ENCODE results near the gene ACTA1. TPM values are rescaled to one million over a fixed set of nuclear protein-coding genes. Genes with fewer than 3 reads are reported as not detected.

Gene ACTA1
- total RNA-seq, 2 donors from 2014 or later: 8.2 to 17.3 TPM

- Mint-ChIP-seq H3K4me1 (peaks cover 8% of the 10 kb centered on the region), H3K4me3 (no peak overlapping the region), H3K36me3 (ENCODE audit: low read depth) (peaks cover 22% of the 10 kb centered on the region), H3K27me3 (ENCODE audit: insufficient read depth) (peaks cover 52% of the 10 kb centered on the region), H3K9me3 (peaks cover 2% of the 10 kb centered on the region), H3K27ac (no peak overlapping the region)
- H3K4me3 ChIP-seq (ENCODE audit: low read length): no peak overlapping the region
- H3K27me3 ChIP-seq (ENCODE audit: control insufficient read depth, insufficient read depth, low read length, poor library complexity, severe bottlenecking): peaks cover 39% of the 10 kb centered on the region
- no peak for DNase-seq
- no peak overlapping the region for H3K9ac ChIP-seq (ENCODE audit: extremely low read depth, low read length, poor library complexity, severe bottlenecking)
- no peaks in the 10 kb centered on the region for H3K4me1 ChIP-seq (ENCODE audit: control insufficient read depth, insufficient read depth, low read length)
- peaks cover 8% of the 10 kb centered on the region for H3K36me3 ChIP-seq (ENCODE audit: control insufficient read depth, insufficient read depth, low read length)
- 77 to 87% methylated on average over 4 to 7 of the region's 7 CpGs for WGBS, 2 experiments (ENCODE audit: insufficient coverage in 1 of 2, insufficient read length in 1 of 2)
- TF ChIP-seq CTCF (conservative IDR thresholded peaks at IDR 0.05): no peak
- H3K27ac ChIP-seq (ENCODE audit: low read depth, low read length): no peak overlapping the region
- no peaks in the 10 kb centered on the region for H3K9me3 ChIP-seq (ENCODE audit: control insufficient read depth, low read length)
Observed at GRCh38 chr1:229436201-229436600, 2.3 kb upstream of the ACTA1 start.

- peaks cover 2% of the 10 kb centered on the region for H3K9me3 Mint-ChIP-seq
- TF ChIP-seq CTCF (conservative IDR thresholded peaks at IDR 0.05): no peak
- Histone ChIP-seq H3K4me3 (ENCODE audit: low read length) (peak overlapping the region; percentile 83), H3K9me3 (ENCODE audit: control insufficient read depth, low read length) (no peaks in the 10 kb centered on the region), H3K27me3 (ENCODE audit: control insufficient read depth, insufficient read depth, low read length, poor library complexity, severe bottlenecking) (peaks cover 51% of the 10 kb centered on the region), H3K9ac (ENCODE audit: extremely low read depth, low read length, poor library complexity, severe bottlenecking) (peak overlapping the region; percentile 53), H3K36me3 (ENCODE audit: control insufficient read depth, insufficient read depth, low read length) (peaks cover 7% of the 10 kb centered on the region), H3K27ac (ENCODE audit: low read depth, low read length) (no peak overlapping the region), H3K4me1 (ENCODE audit: control insufficient read depth, insufficient read depth, low read length) (no peaks in the 10 kb centered on the region)
- peaks cover 4% of the 10 kb centered on the region for H3K4me1 Mint-ChIP-seq
- WGBS, 2 experiments (ENCODE audit: insufficient coverage in 1 of 2, insufficient read length in 1 of 2): 3 to 4% methylated on average over 19 to 27 of the region's 27 CpGs
- peak overlapping the region; percentile 64 for H3K4me3 Mint-ChIP-seq
- H3K36me3 Mint-ChIP-seq (ENCODE audit: low read depth): peaks cover 11% of the 10 kb centered on the region
- peak; percentile 86 for DNase-seq
- H3K27ac Mint-ChIP-seq: no peak overlapping the region
- peaks cover 61% of the 10 kb centered on the region for H3K27me3 Mint-ChIP-seq (ENCODE audit: insufficient read depth)
Observed at GRCh38 chr1:229434641-229435051, 752 bp upstream of the ACTA1 start.

- peaks cover 4% of the 10 kb centered on the region for H3K4me1 Mint-ChIP-seq
- H3K9me3 Mint-ChIP-seq: peaks cover 2% of the 10 kb centered on the region
- Histone ChIP-seq H3K9me3 (ENCODE audit: control insufficient read depth, low read length) (no peaks in the 10 kb centered on the region), H3K27ac (ENCODE audit: low read depth, low read length) (no peak overlapping the region), H3K36me3 (ENCODE audit: control insufficient read depth, insufficient read depth, low read length) (no peaks in the 10 kb centered on the region), H3K9ac (ENCODE audit: extremely low read depth, low read length, poor library complexity, severe bottlenecking) (no peak overlapping the region), H3K4me1 (ENCODE audit: control insufficient read depth, insufficient read depth, low read length) (no peaks in the 10 kb centered on the region), H3K27me3 (ENCODE audit: control insufficient read depth, insufficient read depth, low read length, poor library complexity, severe bottlenecking) (peaks cover 54% of the 10 kb centered on the region), H3K4me3 (ENCODE audit: low read length) (peak overlapping the region; percentile 83)
- peaks cover 61% of the 10 kb centered on the region for H3K27me3 Mint-ChIP-seq (ENCODE audit: insufficient read depth)
- no peak overlapping the region for H3K27ac Mint-ChIP-seq
- peak; percentile 48 for DNase-seq
- 63 to 64% methylated on average over 15 to 19 of the region's 19 CpGs for WGBS, 2 experiments (ENCODE audit: insufficient coverage in 1 of 2, insufficient read length in 1 of 2)
- H3K4me3 Mint-ChIP-seq: peak overlapping the region; percentile 64
- H3K36me3 Mint-ChIP-seq (ENCODE audit: low read depth): peaks cover 5% of the 10 kb centered on the region
- no peak for TF ChIP-seq CTCF (conservative IDR thresholded peaks at IDR 0.05)
Observed at GRCh38 chr1:229433364-229434004, 410 bp downstream of the ACTA1 start.

All from endodermal cell (in vitro differentiated cells).